ENCODE data around the gene IL1RAPL2. TPM values are rescaled to one million over a fixed set of nuclear protein-coding genes. Genes with fewer than 3 reads are reported as not detected.
"Not testable (repeated sequence)": the region's sequence is repeated elsewhere in the genome, so short reads cannot be mapped to it uniquely, and the experiment has no call there.

Gene IL1RAPL2
- total RNA-seq (not detected), polyA plus RNA-seq (ENCODE audit: insufficient read length in 6 of 6) (1 to 10 TPM in 1 of 6 donors, under 1 TPM in 5; 0.13 to 1.1 (median 0.47) TPM)
- long read RNA-seq, donor 1: 0 reads
- long read RNA-seq, donor 2: 0 reads
- long read RNA-seq, donor 3: 0 reads
- long read RNA-seq, donor 4: 0 reads
- long read RNA-seq, donor 5: 0 reads
- long read RNA-seq, donor 6: 0 reads
- long read RNA-seq, donor 7: 0 reads
- long read RNA-seq, donor 8: 0 reads
- long read RNA-seq, donor 9: 0 reads
- long read RNA-seq, donor 10: 0 reads
- long read RNA-seq, donor 11: 0 reads
- long read RNA-seq, donor 12: 0 reads

GRCh38 chrX:104565791-104566680 is at the start of gene IL1RAPL2:
TSS of gene IL1RAPL2 (plus strand) at chrX:104566199.
- intact Hi-C loops (cut with DNase I): no loop called here
- H3K4me3 ChIP-seq: no peak within 1 kb of the TSS

DNA sequence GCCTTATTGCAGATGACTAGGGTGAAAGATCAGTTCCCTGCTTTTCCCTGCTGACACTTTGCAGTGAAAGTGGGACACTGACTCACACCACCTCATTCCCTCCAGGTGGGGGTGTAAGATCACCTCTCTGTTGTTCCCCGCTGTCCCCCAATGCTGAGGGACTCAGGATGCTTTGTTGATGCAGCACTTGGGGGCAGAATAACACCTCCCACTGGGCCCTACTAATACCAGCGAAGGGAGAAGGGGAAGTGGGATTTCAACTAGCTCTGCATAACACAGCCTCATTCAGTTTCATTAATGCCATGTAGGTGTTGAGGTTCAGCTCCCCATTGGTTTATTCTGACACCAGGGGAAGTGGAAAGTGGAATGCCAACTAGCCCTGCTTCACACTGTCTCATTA is 43.6 kb upstream of the IL1RAPL2 start:
- Histone ChIP-seq H3K36me3 (no peaks in the 10 kb centered on the region), H3K9me3 (no peaks in the 10 kb centered on the region), H3K4me3 (no peak overlapping the region), H3K4me1 (no peaks in the 10 kb centered on the region), H3K27me3 (no peaks in the 10 kb centered on the region), H3K27ac (no peak overlapping the region)
- TF ChIP-seq CTCF (IDR thresholded peaks at IDR 0.05): no peak
- intact Hi-C loops (cut with DNase I): no loop called here
- no peak for ATAC-seq
- DNase-seq: no peak

More at GRCh38 chrX:104565791-104566680, at the start of gene IL1RAPL2:
- DNase-seq: peak in 2 of 4 donors; percentile 40 to 77
- Histone ChIP-seq H3K36me3 (no peaks in the 10 kb centered on the region), H3K4me1 (no peaks in the 10 kb centered on the region), H3K27ac (no peak within 1 kb of the TSS), H3K9me3 (no peaks in the 10 kb centered on the region), H3K27me3 (peaks cover 30 to 55% of the 10 kb centered on the region in 2 donors)
- TF ChIP-seq CTCF (IDR thresholded peaks at IDR 0.05): peak in 1 of 2 donors; percentile 11
- ATAC-seq: peak; percentile 94

DNA sequence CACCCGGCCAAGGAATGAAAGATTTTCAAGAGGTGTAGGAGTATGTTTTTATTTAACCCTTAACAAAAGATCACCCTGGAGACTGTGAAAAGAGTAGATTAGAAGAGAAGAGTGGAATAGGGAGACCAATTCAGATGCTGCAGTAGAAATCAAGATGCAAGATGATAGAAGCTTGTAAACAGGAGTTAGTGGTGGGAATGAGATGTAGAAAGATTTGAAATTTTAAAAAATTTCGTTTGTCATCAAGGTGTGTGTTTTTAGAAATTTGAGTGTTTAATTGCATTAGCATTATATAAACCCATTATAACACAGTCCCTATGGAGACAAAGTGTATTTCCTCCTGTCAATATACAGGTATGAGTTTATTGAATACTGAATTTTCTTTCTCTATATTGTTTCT is 42.1 kb upstream of the IL1RAPL2 start:
- ATAC-seq: no peak
- Histone ChIP-seq H3K27ac (no peak overlapping the region), H3K9me3 (no peaks in the 10 kb centered on the region), H3K4me1 (no peaks in the 10 kb centered on the region), H3K27me3 (no peaks in the 10 kb centered on the region), H3K4me3 (no peak overlapping the region), H3K36me3 (no peaks in the 10 kb centered on the region)
- intact Hi-C loops (cut with DNase I): no loop called here
- no peak for TF ChIP-seq CTCF (IDR thresholded peaks at IDR 0.05)
- no peak for DNase-seq

DNA sequence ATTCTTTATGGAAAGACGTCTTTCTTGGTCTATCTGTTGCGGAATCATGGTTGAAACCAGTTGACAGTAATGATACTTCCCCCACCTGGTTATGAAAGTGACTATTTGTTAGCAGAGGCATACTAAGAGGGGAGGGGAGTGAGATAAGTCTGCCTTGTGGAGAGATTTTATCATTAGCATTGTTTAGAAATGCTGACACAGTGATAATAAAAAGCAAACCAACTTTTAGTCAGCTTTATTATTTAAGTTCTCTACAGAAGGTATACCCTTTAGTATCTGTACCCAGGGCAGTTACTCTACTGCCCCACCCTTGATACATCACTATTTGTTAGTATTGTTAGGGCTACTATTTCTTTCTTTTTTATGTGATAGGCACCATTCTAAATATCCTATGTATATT is 26.9 kb upstream of the IL1RAPL2 start:
- Histone ChIP-seq H3K9me3 (no peaks in the 10 kb centered on the region), H3K36me3 (no peaks in the 10 kb centered on the region), H3K4me3 (no peak overlapping the region), H3K27me3 (no peaks in the 10 kb centered on the region), H3K4me1 (no peaks in the 10 kb centered on the region), H3K27ac (no peak overlapping the region)
- ATAC-seq: no peak
- intact Hi-C loops (cut with DNase I): no loop called here
- TF ChIP-seq CTCF (IDR thresholded peaks at IDR 0.05): no peak
- no peak for DNase-seq

- intact Hi-C loops (cut with DNase I); ATAC-seq; H3K27me3 ChIP-seq; H3K36me3 ChIP-seq; H3K4me3 ChIP-seq; H3K9me3 ChIP-seq; H3K27ac ChIP-seq; H3K4me1 ChIP-seq; DNase-seq: not testable (repeated sequence)
These were observed 23.6 kb upstream of the IL1RAPL2 start for GRCh38 chrX:104542447-104542846.
